H1 (cell line): ENCODE data around the gene GTF2F2. TPM values are rescaled to one million over a fixed set of nuclear protein-coding genes. Genes with fewer than 3 reads are reported as not detected.

ENCODE experiments used
- CTCF ChIA-PET: fragments of 300-600 bp; sonication (Branson Sonifier 250); formaldehyde crosslinking; loops from one replicate; lab custom pipeline; 2021; ENCODE audit not compliant: partially characterized antibody; lab: Charles Lee
- POLR2A ChIA-PET: fragments of 300-600 bp; sonication (Branson Sonifier 250); formaldehyde crosslinking; loops from one replicate; lab custom pipeline; 2021; ENCODE audit warnings: inconsistent platforms; ENCODE audit not compliant: partially characterized antibody; lab: Charles Lee
- DNase-seq, 2 experiments: peaks; one replicate each; pipeline versions ENCODE4 v3.0.0 to v3.0.0-alpha.2; 2010 to 2022; ENCODE audit warnings: low spot score in 2 of 2, low read depth in 1 of 2, mixed read lengths in 1 of 2
- FAIRE-seq: peaks from 2 replicates; lab custom pipeline; 2011; peaks lifted over from hg19 to GRCh38; lab: Jason Lieb, UNC
- H2AFZ ChIP-seq: 2 replicates; pipeline ENCODE4 v1.8.1; 2012; ENCODE audit warnings: low read length, inconsistent platforms
- H2AK5ac ChIP-seq: 2 replicates; pipeline ENCODE4 v1.6.1; 2013; ENCODE audit warnings: low read depth, low read length
- H2BK120ac ChIP-seq: replicated peaks from 2 replicates; pipeline ENCODE3; 2013; ENCODE audit warnings: low read depth, low read length, inconsistent platforms
- H2BK12ac ChIP-seq: 2 replicates; pipeline ENCODE4 v1.6.1; 2013; ENCODE audit warnings: low read depth, low read length
- H2BK15ac ChIP-seq: 2 replicates; pipeline ENCODE4 v1.6.1; 2013; ENCODE audit warnings: low read length
- H2BK20ac ChIP-seq: 2 replicates; pipeline ENCODE4 v1.6.1; 2013; ENCODE audit warnings: low read length
- H2BK5ac ChIP-seq: 2 replicates; pipeline ENCODE4 v1.6.1; 2013; ENCODE audit warnings: low read depth, low read length
- H3K14ac ChIP-seq: 2 replicates; pipeline ENCODE4 v1.6.1; 2013; ENCODE audit warnings: inconsistent platforms; ENCODE audit not compliant: insufficient read length
- H3K18ac ChIP-seq: 2 replicates; pipeline ENCODE4 v1.6.1; 2013; ENCODE audit warnings: low read length; ENCODE audit errors: extremely low read depth
- H3K23ac ChIP-seq: 2 replicates; pipeline ENCODE4 v1.6.1; 2013; ENCODE audit warnings: inconsistent platforms; ENCODE audit not compliant: insufficient read length
- H3K23me2 ChIP-seq: 2 replicates; pipeline ENCODE4 v1.6.1; 2013; ENCODE audit warnings: low read depth, low read length
- H3K27ac ChIP-seq: 2 replicates; pipeline ENCODE4 v1.6.1; 2011; ENCODE audit warnings: low read depth, low read length, inconsistent platforms
- H3K27me3 ChIP-seq, 4 experiments: replicated peaks in 1 of 4; 1 replicate in 1 of 4; 2 replicates in 3 of 4; pipeline versions ENCODE4 v1.6.1 to v1.8.1; 2011 to 2013; ENCODE audit warnings: low read length in 3 of 4, mild to moderate bottlenecking in 3 of 4, inconsistent platforms in 2 of 4, mixed read lengths in 2 of 4, moderate library complexity in 1 of 4; ENCODE audit not compliant: control insufficient read depth in 3 of 4, insufficient read depth in 3 of 4; ENCODE audit errors: extremely low read depth in 1 of 4
- H3K36me3 ChIP-seq, 4 experiments: 2 replicates each; pipeline versions ENCODE4 v1.6.1 to v1.8.1; 2011 to 2013; ENCODE audit warnings: mild to moderate bottlenecking in 4 of 4, low read length in 3 of 4, moderate library complexity in 2 of 4, control low read depth in 1 of 4, inconsistent platforms in 1 of 4; ENCODE audit not compliant: insufficient read depth in 4 of 4, control insufficient read depth in 2 of 4
- H3K4ac ChIP-seq: replicated peaks from 2 replicates; pipeline ENCODE3; 2013; ENCODE audit warnings: low read length, low read depth, mixed read lengths, inconsistent platforms; ENCODE audit not compliant: insufficient read length
- H3K4me1 ChIP-seq, 4 experiments: replicated peaks in 1 of 4; 1 replicate in 1 of 4; 2 replicates in 3 of 4; pipeline versions ENCODE4 v1.6.1 to v1.8.1; 2011 to 2013; ENCODE audit warnings: low read length in 3 of 4, inconsistent platforms in 2 of 4, mixed read lengths in 1 of 4; ENCODE audit not compliant: insufficient read depth in 4 of 4, control insufficient read depth in 3 of 4
- H3K4me2 ChIP-seq, 2 experiments: 2 replicates each; pipeline versions ENCODE4 v1.6.1 to v1.8.1; 2011 to 2013; ENCODE audit warnings: low read depth in 2 of 2, low read length in 2 of 2, control low read depth in 1 of 2, inconsistent platforms in 1 of 2, mild to moderate bottlenecking in 1 of 2; ENCODE audit not compliant: insufficient read depth in 1 of 2
- H3K4me3 ChIP-seq, 4 experiments: fragments of 200-600, 300-600 bp in 1 of 4; sonication (generic), shearing (Covaris generic), sonication (Bioruptor Twin) in 1 of 4; 2 replicates each; pipeline versions ENCODE4 v1.5.1 to v1.8.1; 2011 to 2016; ENCODE audit warnings: low read length in 4 of 4, low read depth in 3 of 4, control low read depth in 2 of 4, inconsistent platforms in 2 of 4, mild to moderate bottlenecking in 2 of 4, mixed read lengths in 1 of 4, moderate library complexity in 1 of 4; ENCODE audit not compliant: insufficient read depth in 2 of 4; ENCODE audit errors: extremely low read depth in 1 of 4
- H3K56ac ChIP-seq: replicated peaks from 2 replicates; pipeline ENCODE3; 2013; ENCODE audit warnings: low read depth, mild to moderate bottlenecking, mixed read lengths, low read length, inconsistent platforms; ENCODE audit not compliant: insufficient read length
- H3K79me1 ChIP-seq: 2 replicates; pipeline ENCODE4 v1.6.1; 2013; ENCODE audit warnings: low read depth, low read length, control low read depth
- H3K79me2 ChIP-seq, 2 experiments: 2 replicates each; pipeline versions ENCODE4 v1.6.1 to v1.8.1; 2012 to 2013; ENCODE audit warnings: low read length in 2 of 2, mild to moderate bottlenecking in 2 of 2, inconsistent platforms in 1 of 2; ENCODE audit not compliant: insufficient read depth in 2 of 2, control insufficient read depth in 1 of 2
- H3K9ac ChIP-seq, 4 experiments: replicated peaks in 1 of 4; 1 replicate in 1 of 4; 2 replicates in 3 of 4; pipeline versions ENCODE4 v1.6.1 to v1.8.1; 2011 to 2013; ENCODE audit warnings: low read depth in 3 of 4, low read length in 3 of 4, control low read depth in 2 of 4, mild to moderate bottlenecking in 2 of 4, moderate library complexity in 2 of 4, inconsistent platforms in 1 of 4; ENCODE audit errors: extremely low read depth in 1 of 4
- H3K9me3 ChIP-seq, 2 experiments: 2 replicates each; pipeline versions ENCODE4 v1.6.1 to v1.8.1; 2012 to 2013; ENCODE audit warnings: mild to moderate bottlenecking in 2 of 2, moderate library complexity in 2 of 2, control low read depth in 1 of 2, inconsistent platforms in 1 of 2, low read depth in 1 of 2, low read length in 1 of 2, mixed read lengths in 1 of 2; ENCODE audit not compliant: insufficient read depth in 2 of 2
- H4K20me1 ChIP-seq, 2 experiments: replicated peaks in 1 of 2; 2 replicates each; pipeline versions ENCODE3 to v1.8.1; 2011 to 2013; ENCODE audit warnings: inconsistent platforms in 2 of 2, low read length in 2 of 2, mild to moderate bottlenecking in 1 of 2; ENCODE audit not compliant: insufficient read depth in 2 of 2, control insufficient read depth in 1 of 2
- H4K5ac ChIP-seq: 2 replicates; pipeline ENCODE4 v1.6.1; 2013; ENCODE audit warnings: low read length, low read depth, mixed read lengths, inconsistent platforms; ENCODE audit not compliant: insufficient read length
- H4K8ac ChIP-seq: 2 replicates; pipeline ENCODE4 v1.8.0; 2013; ENCODE audit warnings: mild to moderate bottlenecking, moderate library complexity, low read length, inconsistent platforms; ENCODE audit not compliant: insufficient read depth; ENCODE audit errors: extremely low read depth
- H4K91ac ChIP-seq: replicated peaks from 2 replicates; pipeline ENCODE3; 2013; ENCODE audit warnings: low read length, mixed read lengths, inconsistent platforms; ENCODE audit not compliant: insufficient read length
- WGBS, 2 experiments: shearing (Covaris generic) in 1 of 2; methylation state at CpG; one replicate each; pipeline versions ENCODE4 v1.1.6 to v1.1.7; 2013 to 2015; ENCODE audit warnings: low lambda C conversion rate in 2 of 2, mixed read lengths in 2 of 2, inconsistent platforms in 1 of 2, low coverage in 1 of 2, missing lambda C conversion rate in 1 of 2; ENCODE audit not compliant: insufficient replicate concordance in 2 of 2, insufficient coverage in 1 of 2, insufficient read length in 1 of 2; ENCODE audit errors: extremely low coverage in 1 of 2, missing lambda C conversion rate in 1 of 2; 5-methylcytosine and 5-hydroxymethylcytosine counted together
- polyA plus RNA-seq, 7 experiments: library from polyadenylated mRNA; depleted of rRNA in 3 of 7; stranded (reverse) in 5 of 7; unstranded in 2 of 7; fragments of >200 nt in 5 of 7; fragments of 200-250 nt in 2 of 7; gene quantifications; 1 replicate in 5 of 7; 2 replicates in 1 of 7; 4 replicates in 1 of 7; pipeline versions ENCODE4 v1.2.1 to v1.2.3, GENCODE V29; 2011 to 2013; ENCODE audit warnings: missing spikeins in 2 of 7, mixed read lengths in 2 of 7
- total RNA-seq: library from RNA; stranded (reverse); fragmentation: NEBNext Ultra II Directional; extraction: Animal tissue kit (Norgen Biotek cat#: 25700); gene quantifications from 2 replicates; pipeline ENCODE4 v1.2.1, GENCODE V29; 2021

The GTF2F2 gene
- total and polyA plus RNA-seq, 2 of the 8 experiments (the other 6 are each of a cell fraction or from before 2014, with no cell fraction given) = 10.8 to 31.1 TPM

DNA sequence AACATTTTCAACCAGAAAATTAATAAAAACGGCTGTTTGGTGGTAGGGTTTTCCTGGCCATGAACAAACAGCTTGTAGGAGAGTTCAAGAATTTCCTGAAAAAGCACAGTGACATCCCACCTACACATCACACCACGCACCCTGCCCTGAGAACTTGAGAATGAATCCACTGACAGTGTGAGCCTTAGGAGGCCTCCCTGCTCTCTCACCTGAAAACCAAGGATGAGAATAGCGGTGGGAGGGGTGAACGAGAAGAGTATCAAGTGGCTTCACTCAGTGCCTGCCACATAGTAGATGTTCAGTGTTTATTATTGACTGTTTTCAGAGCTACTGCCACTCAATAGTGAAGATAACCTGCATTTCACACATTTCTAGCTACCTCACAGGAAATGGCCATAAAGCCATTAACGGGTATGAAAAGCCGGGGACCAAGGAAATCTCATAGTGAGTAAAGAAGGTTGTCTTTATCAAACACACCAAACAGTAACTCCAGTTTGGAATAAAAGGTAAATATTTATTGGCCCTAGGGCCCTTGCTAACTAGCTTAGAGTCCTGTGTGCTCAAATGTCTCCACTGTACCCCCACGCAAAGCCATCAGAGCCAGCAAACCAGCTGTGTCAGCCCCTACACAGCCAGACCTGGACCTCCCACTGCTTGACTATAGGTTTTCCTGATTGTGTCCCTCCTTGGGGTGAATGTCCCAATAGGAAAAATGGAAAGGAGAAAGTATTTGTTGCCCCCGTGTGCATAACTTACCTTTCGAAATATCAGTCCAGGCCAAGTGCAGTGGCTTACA is 180.1 kb downstream of the GTF2F2 start:
- no peak overlapping the region for H3K18ac ChIP-seq
- no peak overlapping the region for H3K14ac ChIP-seq
- ChIA-PET POLR2A (interaction anchor here (0.9 to 2.0 kb wide), 6 partner anchors 7 to 41 kb away, joined by 3 to 9 read pairs (median 5); partner anchors contain the start of gene TPT1), CTCF (interaction anchor here (0.7 to 6.3 kb wide), 6 partner anchors 8 to 254 kb away, joined by 3 to 36 read pairs (median 5); no protein-coding TSS in a partner anchor)
- no peaks in the 10 kb centered on the region for H3K23me2 ChIP-seq
- H2AFZ ChIP-seq = no peak overlapping the region
- no peaks in the 10 kb centered on the region for H3K79me2 ChIP-seq
- peaks cover 0 to 4% (median 2%) of the 10 kb centered on the region in 4 experiments; a peak in 4 of 7 replicates for H3K4me1 ChIP-seq
- no peaks in the 10 kb centered on the region for H3K27me3 ChIP-seq
- no peak overlapping the region for H3K23ac ChIP-seq
- H3K56ac ChIP-seq = no peak overlapping the region
- no peak for DNase-seq
- H4K8ac ChIP-seq = no peak overlapping the region
- H3K4me3 ChIP-seq = no peak overlapping the region
- H4K20me1 ChIP-seq = no peaks in the 10 kb centered on the region
- H2BK120ac ChIP-seq = no peak overlapping the region
- no peak overlapping the region for H2BK12ac ChIP-seq
- H3K4me2 ChIP-seq = no peak overlapping the region
- no peak overlapping the region for H2BK20ac ChIP-seq
- H2AK5ac ChIP-seq = no peak overlapping the region
- no peak overlapping the region for H2BK5ac ChIP-seq
- H2BK15ac ChIP-seq = no peak overlapping the region
- no peaks in the 10 kb centered on the region for H3K9me3 ChIP-seq
- H3K27ac ChIP-seq = no peak overlapping the region
- no peaks in the 10 kb centered on the region for H3K36me3 ChIP-seq
- no peak overlapping the region for H4K5ac ChIP-seq
- no peaks in the 10 kb centered on the region for H3K79me1 ChIP-seq
- no peak overlapping the region for H4K91ac ChIP-seq
- 88% methylated on average over 9 of the region's 9 CpGs; no CpG with 5 or more reads in 1 of the 2 experiments for WGBS, 2 experiments
- FAIRE-seq = no peak
- H3K4ac ChIP-seq = no peak overlapping the region
- H3K9ac ChIP-seq = no peak overlapping the region
